Suppressor macrophage treated with lipopolysaccharide for 4 hours (primary cell): ENCODE data around the gene MON2.
"Not testable (repeated sequence)": the region's sequence is repeated elsewhere in the genome, so short reads cannot be mapped to it uniquely, and the experiment has no call there.

Experiments used
- DNase-seq: peaks from one replicate; pipeline ENCODE4 v3.0.0-alpha.2; 2020

The MON2 gene

DNA sequence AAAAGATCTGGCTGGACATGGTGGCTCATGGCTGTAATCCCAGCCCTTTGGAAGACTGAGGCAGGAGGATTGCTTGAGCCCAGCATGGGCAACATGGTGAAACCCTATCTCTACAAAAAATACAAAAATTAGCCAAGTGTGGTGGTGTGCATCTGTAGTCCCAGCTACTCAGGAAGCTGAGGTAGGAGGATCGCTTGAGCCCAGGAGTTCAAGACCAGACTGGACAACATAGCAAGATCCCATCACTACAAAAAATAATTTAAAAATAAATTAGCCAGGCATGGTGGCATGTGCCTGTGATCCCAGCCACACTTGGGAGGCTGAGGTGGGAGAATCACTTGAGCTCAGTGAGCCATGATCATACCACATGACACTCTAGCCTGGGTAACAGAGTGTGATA lies 92.7 kb downstream of the MON2 start:
- not testable (repeated sequence) for DNase-seq

DNA sequence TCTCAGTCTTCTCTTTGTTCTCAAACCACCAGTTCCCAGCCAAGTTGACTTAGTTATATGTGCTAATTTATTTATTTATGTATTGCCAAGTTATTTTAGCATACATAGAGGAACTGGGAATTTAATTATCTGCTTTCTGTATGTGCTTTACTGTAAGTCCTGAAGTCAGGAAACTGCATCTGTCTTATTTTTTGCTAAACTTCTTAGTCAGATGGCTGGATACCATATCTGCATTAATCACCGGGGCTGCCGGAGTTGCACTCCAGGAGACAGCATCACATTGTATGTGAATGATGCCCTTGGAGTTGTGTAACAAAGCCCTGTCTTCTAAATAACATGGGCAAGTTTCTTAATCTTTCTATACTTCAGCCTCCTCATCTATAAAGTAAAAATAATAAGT lies 96.2 kb downstream of the MON2 start:
- peak; percentile 65 for DNase-seq

DNA sequence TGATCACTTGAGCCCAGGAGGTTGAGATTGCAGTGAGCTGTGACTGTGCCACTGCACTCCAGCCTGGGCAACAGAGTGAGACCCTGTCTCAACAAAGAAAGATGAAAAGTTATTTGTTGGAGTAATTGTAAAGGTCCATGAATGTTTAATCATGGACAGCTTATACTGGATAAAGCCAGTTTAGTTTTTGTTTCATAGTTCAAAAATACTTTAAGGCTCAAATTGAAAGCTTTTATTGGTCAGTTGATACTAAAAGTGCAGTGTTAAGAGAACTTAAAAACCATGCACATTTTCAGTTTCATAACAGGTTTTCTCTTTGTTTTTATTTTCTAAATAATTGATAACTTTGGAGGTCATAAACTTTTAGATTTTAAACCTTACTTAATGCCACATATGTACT lies 108.4 kb downstream of the MON2 start:
- no peak for DNase-seq

DNA sequence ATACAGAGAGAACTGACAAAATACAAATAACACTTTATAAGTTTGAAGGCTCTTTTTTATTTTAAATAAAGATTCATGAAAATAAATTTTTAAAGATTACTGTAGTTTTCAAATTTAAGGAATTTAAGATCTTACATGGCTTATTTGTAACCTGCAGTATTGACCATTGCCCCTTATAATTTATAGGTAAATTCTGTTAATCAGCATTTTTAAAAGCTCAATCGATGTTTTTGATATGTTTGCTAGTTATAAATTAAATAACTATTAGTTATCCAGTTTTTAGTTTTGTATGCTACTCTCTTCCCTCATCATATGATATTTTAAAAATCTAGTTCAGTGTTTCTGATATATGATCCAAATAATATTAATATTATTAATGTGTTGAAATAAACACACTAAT lies 109.9 kb downstream of the MON2 start:
- DNase-seq = no peak

DNA sequence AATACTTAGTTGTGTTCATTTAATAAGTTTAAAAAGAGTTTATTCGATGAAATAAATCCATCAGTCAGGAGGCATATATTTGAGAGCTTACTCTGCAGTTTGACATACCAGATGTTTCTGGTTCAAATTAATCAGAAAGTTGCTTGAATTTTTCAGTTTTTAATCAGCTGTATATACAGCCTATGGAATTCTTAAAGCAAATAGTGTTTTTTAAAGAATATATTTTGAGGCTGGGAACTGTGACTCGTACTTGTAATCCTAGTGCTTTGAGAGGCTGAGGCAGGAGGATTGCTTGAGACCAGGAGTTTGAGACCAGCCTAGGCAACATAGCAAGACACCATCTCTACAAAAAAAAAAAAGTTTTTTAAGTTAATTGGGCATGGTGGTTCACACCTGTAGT lies 112.1 kb downstream of the MON2 start:
- DNase-seq = no peak

DNA sequence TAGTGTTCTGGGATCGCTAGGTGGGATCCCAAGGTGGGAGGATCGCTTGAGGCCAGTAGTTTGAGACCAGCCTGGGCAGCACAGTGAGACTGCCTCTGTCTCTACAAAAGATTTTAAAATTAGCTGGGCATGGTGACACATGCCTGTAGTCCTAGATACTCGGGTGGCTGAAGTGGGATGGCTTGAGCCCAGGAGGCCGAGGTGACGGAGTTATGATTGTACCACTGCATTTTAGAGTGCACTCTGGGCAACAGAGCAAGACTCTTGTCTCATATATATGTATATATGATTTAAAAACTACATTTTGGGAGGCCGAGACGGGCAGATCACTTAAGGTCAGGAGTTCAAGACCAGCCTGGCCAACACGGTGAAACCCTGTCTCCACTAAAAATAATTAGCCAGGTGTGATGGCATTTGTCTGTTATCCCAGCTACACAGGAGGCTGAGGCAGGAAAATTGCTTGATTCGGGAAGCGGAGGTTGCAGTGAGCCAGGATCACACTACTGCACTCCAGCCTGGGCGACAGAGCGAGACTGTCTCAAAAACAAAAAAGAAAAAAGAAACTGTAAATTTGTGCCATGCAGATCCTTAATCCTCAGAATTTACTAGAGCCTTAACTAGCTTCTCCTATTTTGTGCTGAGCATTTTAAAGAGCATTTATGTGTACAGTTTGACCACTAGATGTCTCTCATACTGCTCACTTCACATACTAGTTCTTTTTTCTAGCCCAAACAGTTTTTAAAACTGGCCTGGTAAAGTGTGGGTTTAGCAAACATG lies 114.8 kb downstream of the MON2 start:
- peak; percentile 62 for DNase-seq

DNA sequence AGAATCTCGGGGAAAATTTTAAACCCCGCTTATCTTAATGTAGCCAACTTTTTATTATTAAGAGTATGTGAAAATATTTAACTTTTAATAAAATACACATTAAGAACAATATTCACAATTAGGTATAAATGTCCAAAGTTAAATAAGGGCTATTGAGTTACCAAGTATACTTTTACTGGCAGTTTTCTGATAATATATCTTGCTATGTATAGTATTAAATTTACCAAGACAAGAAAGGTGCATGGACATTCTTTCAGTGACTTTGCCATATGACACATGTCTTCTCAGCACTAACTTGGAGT lies 115.4 kb downstream of the MON2 start:
- no peak for DNase-seq

DNA sequence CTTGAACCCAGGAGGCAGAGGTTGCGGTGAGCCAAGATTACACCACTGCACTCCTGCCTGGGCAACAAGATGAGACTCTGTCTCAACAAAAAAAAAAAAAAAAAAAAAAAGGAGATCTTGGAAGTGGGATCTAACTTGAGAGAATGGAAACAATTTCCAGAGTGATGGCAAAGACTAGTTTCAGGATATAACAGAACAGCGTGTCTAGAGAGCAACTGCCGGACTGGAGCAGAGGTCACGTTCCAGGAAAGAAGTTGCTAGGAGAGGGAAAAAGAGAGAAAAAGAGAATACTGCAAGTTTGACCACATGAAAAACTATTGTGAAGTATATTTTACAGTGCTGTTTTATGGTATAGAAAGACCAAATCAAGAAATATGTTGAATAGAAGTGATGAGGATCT lies 118.0 kb downstream of the MON2 start:
- no peak for DNase-seq

DNA sequence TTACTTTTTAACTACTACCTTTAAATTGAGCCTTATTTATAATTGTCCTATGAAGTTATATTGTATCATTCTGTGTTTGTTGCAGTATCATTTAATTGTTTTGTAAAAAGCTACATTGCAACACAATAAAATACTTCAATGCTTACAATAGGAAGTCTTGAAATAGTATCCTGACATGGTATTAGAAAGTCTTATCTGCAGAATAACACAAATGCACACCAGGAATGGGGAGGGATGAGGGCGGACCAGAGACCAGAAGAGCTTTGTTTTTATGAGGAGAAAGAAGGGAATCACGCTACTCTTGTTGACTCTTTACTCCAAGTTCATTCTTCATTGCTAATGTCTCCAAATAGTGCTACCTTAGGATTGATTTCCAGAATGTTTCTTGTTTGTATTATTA lies 120.2 kb downstream of the MON2 start:
- no peak for DNase-seq

DNA sequence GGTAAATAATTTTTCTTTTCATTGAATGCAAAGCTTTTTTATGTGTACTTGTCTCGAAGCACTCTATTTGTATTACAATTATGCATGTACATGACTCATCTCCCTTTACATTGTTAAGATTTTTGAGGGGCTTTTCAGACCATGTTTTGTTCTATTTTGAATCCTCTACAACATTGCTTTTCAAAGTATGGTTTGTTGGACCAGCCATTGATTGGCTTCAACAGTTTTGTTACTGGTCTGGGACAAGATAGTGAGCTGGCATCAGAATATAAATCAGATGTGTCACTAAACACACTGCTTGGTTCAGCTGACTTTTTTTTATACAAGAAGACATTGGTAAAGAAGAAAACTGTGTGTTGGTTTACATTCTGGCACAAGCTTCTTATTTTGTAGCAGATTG lies 122.3 kb downstream of the MON2 start:
- no peak for DNase-seq

DNA sequence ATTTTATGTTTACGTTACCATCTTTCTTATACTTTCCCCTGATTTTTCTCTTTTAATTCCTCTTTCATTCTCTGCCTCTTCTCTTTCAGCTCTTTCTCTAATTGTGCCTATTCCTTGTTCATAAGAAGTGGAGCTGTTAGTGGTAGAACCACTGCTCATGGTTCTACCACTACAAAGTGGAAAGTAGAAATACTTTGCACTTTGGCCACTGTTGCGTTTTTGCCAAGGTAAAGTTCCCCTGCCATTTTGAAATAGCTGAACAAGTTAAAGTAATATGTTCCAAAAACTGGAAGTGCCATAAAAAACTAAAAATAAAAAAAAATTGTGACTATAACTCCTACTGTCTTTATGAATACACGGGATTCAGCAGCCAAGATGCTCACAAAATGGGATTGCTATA lies 130.6 kb downstream of the MON2 start:
- no peak for DNase-seq

DNA sequence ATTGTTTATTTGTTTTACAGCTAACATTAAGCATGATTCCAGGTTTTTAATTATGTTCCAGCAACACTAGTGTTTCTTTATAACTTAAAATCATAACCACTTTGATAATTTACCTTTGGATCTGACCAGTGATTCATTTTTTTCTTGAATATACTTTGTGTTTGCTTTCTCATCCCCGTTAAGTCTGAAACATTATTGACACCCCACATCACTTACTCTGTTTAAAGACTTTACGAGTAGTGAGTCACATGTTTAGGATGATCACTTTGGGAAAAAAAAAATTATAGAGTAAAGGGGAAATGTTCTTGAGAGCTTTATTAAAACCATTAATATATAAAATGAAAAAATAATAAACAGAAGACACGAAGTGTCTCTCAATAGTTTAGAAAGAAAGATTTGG lies 132.2 kb downstream of the MON2 start:
- no peak for DNase-seq

DNA sequence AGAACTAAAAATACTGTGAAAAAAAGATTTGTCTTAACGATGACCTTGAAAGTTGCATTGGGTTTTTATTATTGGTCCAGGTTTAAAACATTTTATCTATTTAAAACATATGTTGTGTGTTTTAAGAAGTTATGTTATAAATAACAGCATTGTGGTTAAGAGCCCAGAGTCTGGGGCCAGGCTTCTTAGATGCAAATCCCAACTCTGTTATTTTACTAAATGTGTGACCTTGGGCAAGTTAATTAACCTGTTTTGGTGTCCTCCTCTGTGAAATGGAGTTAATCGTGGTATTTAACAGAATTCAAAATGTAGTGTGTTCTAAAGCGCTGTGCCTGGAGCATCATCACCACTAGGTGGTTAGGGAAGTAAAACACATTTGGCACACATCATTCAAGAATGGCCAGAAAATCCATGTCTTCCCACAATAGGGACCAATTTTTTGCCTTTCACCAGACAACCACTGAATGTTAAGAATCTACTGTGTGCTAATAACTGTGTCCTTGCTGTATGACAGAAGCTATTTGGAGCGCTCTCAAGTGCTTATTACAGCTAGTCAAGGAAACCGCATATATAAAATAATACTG lies 133.3 kb downstream of the MON2 start:
- no peak for DNase-seq

DNA sequence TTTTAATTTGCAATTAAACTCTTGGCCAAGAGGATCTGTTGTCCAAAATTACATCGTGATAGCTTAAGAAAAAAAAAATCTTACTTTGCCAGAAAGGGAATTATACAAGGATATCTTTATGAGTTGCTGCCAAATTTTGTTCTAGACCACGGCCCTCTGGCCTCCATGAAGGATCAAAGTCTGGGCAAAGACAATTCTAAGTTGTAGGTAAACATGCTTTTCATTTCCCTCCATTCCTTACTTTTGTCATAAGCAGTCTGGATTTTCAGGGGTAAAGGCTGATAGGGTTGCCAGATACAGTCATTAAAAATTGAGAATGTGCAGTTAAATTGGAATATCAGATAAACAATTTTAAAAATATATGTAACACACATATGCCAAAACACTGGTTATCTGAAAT lies 135.1 kb downstream of the MON2 start:
- DNase-seq = peak; percentile 6

DNA sequence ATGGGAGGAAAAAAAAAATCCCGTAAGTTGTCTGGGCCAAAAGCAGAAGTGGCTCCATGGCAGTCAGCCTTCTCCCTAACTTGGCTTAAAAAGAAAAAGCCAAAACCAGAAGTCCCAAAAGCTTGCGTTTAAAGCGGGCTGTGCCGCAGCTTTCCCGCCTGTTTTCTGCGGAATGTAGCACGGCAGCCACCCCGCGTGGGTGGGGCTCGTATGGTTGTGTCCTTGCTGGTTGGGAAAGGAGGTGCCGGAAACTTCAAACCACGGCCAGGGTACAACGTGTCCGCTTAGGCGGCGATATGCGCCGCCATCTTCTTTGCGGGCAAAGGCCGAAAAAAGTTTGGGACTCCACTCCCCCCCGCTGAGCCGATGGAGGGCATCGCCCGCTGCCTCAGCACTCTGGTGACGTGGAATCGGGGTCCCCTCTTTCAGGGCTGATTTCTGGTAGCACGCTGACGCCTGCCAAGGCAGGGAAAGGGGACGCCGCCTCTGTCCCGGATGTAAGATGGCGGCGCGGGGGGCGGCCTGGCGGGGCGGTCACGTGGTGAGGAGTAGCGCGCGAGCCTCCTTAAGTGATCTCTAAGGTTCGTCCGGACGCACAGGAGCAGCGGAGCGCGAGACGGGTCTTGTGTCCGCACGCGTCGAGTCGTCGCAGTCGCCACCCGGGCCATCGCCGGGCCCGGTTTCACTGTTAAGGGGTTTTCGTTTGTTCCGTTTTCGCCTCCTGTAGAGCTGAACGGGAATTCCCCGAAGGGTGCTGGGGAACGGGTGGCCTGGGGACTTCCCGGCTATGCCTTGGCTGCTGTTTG lies 135.8 kb downstream of the MON2 start:
- DNase-seq = peak; percentile 95

DNA sequence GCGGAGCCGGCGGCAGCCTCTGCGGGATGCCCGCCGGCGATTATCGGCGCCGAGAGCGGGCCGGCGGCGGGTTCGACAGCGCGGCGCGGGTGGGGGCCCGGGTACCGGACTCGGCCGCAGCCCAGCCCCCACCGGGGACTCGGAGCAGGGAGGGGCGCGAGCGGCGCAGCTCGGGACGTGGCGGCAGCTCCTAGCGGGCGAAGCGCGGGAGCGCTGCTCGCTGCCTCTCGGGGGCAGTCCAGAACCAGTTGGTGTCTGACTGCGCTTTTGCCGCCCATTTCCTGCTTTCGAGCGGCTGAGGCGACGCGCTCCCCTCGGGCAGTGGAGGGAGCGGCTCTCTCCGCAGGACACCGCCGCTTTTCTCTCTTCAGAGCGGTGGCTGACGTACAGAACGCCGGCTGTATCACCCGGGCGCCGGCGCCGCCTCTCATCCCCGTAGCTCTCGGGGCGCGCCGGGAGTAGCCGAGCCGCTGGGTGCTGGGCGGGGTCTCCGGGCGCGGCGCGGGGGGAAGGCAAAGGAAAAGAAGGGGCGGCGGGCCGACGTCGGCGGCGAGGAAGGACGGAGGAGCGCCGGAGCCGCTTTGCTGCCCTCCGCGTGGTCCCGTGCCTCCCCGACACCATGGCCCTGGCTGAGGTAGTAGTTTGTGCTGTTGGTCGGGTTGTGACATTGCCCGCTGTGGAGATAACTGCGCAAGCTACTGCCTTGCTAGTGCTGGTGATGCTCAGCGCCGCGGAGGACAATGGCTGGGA lies 136.6 kb downstream of the MON2 start:
- DNase-seq = peak; percentile 88

DNA sequence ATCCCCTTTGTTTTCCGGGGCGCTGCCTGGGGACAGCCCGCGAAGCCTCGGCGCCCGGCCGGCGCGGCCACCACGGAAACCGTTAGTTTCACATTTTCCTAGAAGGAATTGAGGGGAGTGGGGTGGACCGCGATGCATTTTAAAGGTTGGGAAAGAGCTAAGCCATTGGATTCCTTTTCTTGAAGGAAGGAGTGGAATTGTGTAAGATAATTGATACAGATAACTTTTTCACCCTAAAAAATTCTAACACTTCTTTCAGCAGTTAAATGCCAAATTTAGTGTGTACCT lies 137.1 kb downstream of the MON2 start:
- DNase-seq = no peak

DNA sequence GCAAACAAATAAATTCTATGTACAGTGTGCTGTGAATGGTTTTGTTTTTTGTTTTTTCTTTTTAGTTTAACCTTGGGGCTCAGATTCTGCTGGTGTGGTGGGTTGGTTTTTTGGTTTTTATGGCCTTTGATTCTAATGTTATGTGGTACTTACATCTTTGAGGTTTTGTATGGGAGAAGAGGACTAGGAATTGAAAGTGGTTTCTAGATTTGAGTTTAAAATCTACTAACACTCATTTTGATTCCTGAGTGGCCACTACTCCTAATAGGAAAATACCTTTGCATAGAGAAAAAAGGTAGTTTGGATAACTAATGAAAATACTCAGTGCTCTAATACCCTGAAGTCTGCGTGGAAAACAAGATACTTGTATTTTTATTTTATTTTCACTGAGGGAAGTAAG lies 137.7 kb downstream of the MON2 start:
- DNase-seq = peak; percentile 21

DNA sequence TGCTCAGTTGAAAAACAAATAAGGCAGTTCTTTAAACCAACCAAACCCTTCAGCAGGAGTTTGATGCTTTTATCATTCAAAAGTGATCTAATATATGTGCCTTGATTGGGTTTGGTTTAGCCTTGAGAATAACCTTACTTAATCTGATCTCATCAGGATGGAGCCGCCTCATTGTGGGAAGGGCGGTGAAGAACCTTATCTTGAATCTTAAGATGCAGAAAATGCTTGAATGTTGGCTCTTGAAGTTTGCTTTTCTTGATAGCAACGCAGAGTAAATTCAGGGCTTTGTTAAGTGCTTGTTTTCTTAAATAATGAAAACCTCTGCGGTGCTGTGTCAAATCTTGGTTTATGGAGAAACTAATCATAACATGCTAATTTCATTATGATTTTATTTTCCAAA lies 138.2 kb downstream of the MON2 start:
- DNase-seq = peak; percentile 52

DNA sequence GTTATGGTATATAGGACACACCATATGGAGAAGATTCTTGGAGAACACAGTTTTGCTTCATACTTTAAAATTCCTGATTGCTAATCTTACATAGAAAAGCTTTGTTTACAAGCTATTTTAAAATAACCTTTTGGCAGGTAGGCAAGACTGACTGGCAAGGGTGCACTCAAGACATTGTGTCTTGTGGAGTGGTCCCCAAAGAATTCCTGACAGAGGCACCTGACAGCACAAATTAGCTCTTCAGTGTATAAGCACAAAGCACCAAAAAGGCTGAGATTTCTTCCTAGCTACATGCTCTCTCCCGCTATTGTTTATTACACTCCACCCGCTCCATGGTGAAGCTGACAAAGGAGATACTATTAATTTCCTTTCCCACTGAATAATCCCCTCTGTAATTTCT lies 139.4 kb downstream of the MON2 start:
- DNase-seq = no peak

DNA sequence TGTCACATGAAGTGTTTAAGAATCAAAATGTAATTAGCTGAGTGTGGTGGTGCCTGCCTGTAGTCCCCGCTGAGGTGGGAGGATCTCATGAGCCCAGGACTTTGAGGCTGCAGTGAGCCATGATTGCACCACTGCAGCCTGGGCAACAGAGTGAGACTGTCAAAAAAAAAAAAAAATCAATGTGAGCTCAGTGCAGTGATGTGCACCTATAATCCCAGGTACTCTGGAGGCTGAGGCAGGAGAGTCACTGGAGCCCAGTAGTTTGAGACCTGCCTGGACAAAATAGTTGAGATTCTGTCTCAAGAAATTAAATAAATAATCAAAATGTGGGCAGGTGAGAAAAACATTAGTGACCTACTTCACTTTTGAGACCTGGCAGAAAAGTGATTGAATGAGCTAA lies 140.0 kb downstream of the MON2 start:
- DNase-seq = no peak

DNA sequence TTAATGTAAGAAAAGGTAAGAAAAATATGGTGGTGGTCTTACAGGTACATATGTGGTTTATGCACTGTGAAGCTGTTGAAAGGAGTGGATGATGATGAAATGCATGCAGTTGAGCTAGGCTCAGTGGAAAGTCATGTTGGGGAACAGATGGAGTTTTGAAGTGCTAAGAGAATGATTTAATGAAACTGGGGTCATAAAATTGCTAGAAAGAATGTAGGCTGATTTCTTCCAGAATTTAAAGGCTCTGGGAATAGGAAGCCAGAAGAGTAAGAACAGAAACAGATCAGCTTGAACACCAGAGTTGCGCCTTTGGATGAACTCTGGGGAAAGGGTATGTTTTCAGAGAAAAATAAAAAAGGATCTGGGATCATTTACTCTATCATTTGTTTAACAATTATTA lies 146.5 kb downstream of the MON2 start:
- no peak for DNase-seq

DNA sequence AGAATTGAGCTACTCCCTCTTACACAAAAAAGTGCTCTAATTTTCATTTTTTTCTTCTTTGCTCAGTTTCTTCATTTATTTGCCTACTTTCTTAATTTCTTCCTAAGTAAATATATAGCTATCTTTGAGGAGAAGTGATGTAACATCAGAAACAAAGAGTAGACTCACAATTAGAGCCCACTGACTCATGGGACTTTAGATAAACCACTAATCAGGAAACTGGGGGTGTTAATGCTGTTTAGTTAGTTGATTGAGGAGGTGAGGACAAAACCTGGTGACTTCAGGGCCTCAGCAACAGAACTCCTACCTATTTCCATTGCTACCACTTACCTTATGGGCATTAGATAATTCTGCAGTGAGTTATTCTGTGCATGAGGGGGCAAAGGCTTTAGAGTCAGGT lies 151.7 kb downstream of the MON2 start:
- DNase-seq = peak; percentile 14

DNA sequence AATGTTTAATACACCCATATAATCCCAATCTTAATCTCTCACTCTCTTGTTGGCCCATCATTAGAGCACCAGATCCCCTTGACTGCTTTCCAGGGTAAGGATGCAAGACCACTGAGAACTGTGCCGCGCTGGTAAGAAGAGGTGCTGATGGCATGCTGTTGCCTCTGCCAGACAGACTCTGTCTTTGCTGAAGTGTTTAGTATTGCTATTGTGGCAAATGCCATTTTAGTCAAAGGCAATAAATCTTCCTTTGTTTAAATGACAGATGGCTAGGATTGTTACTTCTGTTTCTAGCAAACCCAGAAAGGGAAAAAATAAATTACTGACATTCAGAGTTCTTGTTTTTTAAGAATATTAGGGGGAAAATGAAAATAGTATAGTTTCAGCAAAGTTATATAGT lies 152.3 kb downstream of the MON2 start:
- DNase-seq = no peak
